Mucosa of descending colon (tissue), 3 donors: ENCODE results near the gene LRRC49. TPM values are rescaled to one million over a fixed set of nuclear protein-coding genes. Genes with fewer than 3 reads are reported as not detected.

Experiments
- ATAC-seq: fragments of 200-7000 bp; cut with Tn5 transposase; one replicate; pipeline ENCODE4 v1.9.1; 2020; ENCODE audit warnings: mild to moderate bottlenecking, moderate library complexity
- DNase-seq, 3 donors: peaks; one replicate each; pipeline ENCODE4 v3.0.0-alpha.2; 2020
- H3K36me3 ChIP-seq: fragments of 200-600 bp; one replicate; pipeline ENCODE4 v1.8.0; 2021; ENCODE audit warnings: low read depth, mild to moderate bottlenecking
- H3K4me1 ChIP-seq: fragments of 200-600 bp; one replicate; pipeline ENCODE4 v1.8.0; 2021; ENCODE audit warnings: low read depth, mild to moderate bottlenecking
- H3K4me3 ChIP-seq: fragments of 200-600 bp; one replicate; pipeline ENCODE4 v1.8.0; 2021; ENCODE audit warnings: mild to moderate bottlenecking
- H3K9me3 ChIP-seq: fragments of 200-600 bp; one replicate; pipeline ENCODE4 v1.8.0; 2021; ENCODE audit warnings: mild to moderate bottlenecking
- intact Hi-C, 2 donors: fragments of 100-400 bp; cut with DNase I in 1 of 2; cut with micrococcal nuclease in 1 of 2; formaldehyde crosslinking; loops; one replicate each; pipeline versions ENCODE4 v1.11.0 to v1.11.1; 2022; cut with DNase I, micrococcal nuclease
- total RNA-seq, 3 donors: library from RNA; stranded (reverse); fragmentation: NEBNext Ultra II Directional in 2 of 3; extraction: Animal tissue kit (Norgen Biotek cat#: 25700) in 2 of 3; gene quantifications; one replicate each; pipeline versions ENCODE4 v1.2.1 to v1.2.4, GENCODE V29; 2021 to 2023
- TF ChIP-seq, protein P1 (sequence below): fragments of 200-600 bp; IDR thresholded peaks from one replicate; pipeline ENCODE4 v1.8.0; 2022; ENCODE audit warnings: antibody characterized with exemption, mild to moderate bottlenecking
- donor health status: DM: no; HTN: no; CAD: no; lungs with moderate emphysema.
- donor health status: DM: no; HTN: no; CAD: no.
- donor health status: DM: no; HTN: yes; CAD: no.

LRRC49 gene
- total RNA-seq, 3 donors from 2014 or later: 2.7 to 5.7 (median 4.7) TPM

DNA sequence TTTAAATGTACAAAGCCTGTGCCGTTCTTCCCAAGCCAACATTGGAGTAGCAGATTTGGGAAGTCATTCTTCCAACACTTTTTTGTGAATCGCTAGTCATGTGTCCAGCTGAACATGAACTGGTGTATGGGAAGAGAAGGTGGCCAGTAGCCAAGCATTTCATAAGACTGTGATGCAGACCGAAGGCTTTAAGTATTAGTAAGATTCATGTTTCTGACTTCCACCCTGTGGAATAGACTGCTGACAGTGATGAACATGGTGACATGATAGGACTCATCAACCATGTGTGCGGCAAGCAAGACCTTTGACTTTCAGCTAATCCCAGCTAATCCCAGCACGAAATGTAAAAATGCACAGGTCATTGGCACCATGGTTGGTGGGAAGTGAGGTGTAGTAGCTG lies 174.4 kb downstream of the LRRC49 start:
- DNase-seq (no peak), ATAC-seq (no peak)
- intact Hi-C loops: no loop called here
- Histone ChIP-seq H3K4me3 (no peak overlapping the region), H3K4me1 (no peaks in the 10 kb centered on the region), H3K36me3 (no peaks in the 10 kb centered on the region), H3K9me3 (no peaks in the 10 kb centered on the region)
- TF ChIP-seq, protein P1, sequence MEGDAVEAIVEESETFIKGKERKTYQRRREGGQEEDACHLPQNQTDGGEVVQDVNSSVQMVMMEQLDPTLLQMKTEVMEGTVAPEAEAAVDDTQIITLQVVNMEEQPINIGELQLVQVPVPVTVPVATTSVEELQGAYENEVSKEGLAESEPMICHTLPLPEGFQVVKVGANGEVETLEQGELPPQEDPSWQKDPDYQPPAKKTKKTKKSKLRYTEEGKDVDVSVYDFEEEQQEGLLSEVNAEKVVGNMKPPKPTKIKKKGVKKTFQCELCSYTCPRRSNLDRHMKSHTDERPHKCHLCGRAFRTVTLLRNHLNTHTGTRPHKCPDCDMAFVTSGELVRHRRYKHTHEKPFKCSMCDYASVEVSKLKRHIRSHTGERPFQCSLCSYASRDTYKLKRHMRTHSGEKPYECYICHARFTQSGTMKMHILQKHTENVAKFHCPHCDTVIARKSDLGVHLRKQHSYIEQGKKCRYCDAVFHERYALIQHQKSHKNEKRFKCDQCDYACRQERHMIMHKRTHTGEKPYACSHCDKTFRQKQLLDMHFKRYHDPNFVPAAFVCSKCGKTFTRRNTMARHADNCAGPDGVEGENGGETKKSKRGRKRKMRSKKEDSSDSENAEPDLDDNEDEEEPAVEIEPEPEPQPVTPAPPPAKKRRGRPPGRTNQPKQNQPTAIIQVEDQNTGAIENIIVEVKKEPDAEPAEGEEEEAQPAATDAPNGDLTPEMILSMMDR: no peak

DNA sequence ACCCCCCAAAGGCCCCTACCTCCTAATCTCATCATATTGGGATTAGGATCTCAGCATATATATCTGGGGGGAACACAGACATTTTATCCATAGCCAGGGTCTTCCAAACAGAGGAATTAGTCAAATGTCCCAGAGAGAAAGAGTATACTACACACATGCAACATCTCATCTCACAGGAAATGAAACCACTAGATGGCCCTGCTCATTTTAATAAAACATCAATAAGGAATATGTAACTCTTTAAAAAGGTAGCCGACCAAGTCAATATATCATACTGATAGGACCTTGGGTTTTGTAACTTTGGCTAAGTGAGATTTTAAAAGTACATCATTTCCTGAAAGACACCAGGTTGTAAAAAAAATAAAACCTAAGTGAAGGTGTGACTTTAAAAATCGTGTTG lies 177.1 kb downstream of the LRRC49 start:
- Histone ChIP-seq H3K9me3 (no peaks in the 10 kb centered on the region), H3K4me1 (no peaks in the 10 kb centered on the region), H3K36me3 (no peaks in the 10 kb centered on the region), H3K4me3 (no peak overlapping the region)
- no peak for DNase-seq
- peak; percentile 50 for ATAC-seq
- intact Hi-C loops: no loop called here
- TF ChIP-seq, protein P1: no peak

DNA sequence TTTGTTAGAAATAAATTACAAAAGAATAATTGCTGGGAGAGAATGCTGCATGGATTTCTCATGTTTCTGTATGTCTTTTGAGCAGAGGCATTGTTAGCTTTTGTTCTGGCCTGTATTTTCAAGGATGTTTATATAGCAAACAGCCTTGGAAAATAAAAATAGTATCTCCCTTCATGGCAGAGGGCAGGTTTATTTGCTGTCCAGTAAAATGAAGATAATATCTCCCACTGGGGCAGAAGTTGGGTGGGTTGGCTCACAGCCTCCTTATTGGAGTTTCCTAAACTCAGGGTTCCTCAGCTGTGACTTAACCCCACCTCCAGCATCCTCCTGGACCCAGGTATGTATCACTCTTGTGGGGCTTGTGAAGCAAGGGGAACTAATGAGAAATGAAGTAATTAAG lies 178.9 kb downstream of the LRRC49 start:
- TF ChIP-seq, protein P1: no peak
- intact Hi-C loops: no loop called here
- Histone ChIP-seq H3K36me3 (no peaks in the 10 kb centered on the region), H3K4me3 (no peak overlapping the region), H3K4me1 (no peaks in the 10 kb centered on the region), H3K9me3 (no peaks in the 10 kb centered on the region)
- DNase-seq: no peak
- no peak for ATAC-seq

- H3K4me3 ChIP-seq: no peak overlapping the region
- DNase-seq (no peak), ATAC-seq (no peak)
- TF ChIP-seq, protein P1: no peak
- intact Hi-C loops: no loop called here
- H3K36me3 ChIP-seq: no peaks in the 10 kb centered on the region
- H3K9me3 ChIP-seq: no peaks in the 10 kb centered on the region
- H3K4me1 ChIP-seq: no peaks in the 10 kb centered on the region
Observed at GRCh38 chr15:71072423-71072822, 179.8 kb downstream of the LRRC49 start.

DNA sequence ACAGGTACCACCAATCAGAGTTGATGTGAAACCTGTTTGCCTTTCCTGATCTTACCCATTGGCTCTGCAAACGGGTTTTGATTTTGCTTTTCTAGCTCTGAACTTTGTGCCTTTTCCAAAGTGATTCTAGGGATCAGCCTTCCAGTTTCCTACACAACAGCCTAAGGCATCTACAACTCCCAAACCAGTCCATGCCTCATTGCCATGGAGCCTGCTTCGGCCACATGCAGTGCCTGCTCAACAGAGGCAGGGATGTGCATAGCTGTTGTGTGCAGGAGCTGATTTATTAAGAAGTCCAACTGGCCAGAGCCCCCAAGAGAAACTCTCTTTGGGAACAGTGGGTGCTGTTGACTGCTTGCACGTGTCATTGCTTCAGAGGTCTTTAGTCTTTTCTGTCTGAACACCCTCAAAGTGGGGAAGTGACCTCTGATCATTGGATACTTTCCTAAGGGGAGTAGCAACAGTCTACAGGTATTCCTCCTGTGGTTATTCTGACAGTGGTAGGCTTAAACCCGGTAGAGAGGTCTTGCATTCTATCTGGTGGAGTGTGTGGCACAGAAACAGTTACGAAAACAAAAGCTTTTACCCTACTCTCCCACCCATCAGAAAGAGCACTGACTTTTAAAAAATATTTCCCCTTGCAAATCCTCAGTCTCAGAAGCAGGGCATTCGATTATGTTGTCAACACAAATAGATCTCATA lies 186.0 kb downstream of the LRRC49 start:
- ATAC-seq (peak; percentile 40), DNase-seq (peak in 1 of 3 donors; percentile 46)
- TF ChIP-seq, protein P1: no peak
- Histone ChIP-seq H3K9me3 (no peaks in the 10 kb centered on the region), H3K36me3 (no peaks in the 10 kb centered on the region), H3K4me3 (no peak overlapping the region), H3K4me1 (peaks cover 10% of the 10 kb centered on the region)
- intact Hi-C loops: no loop called here
